GM19452 (cell line): Measurements from ENCODE around the gene CERS3.

Experiments used
- ATAC-seq: cut with Tn5 transposase; IDR thresholded peaks from one replicate; pipeline ENCODE4 v1.9.1; 2021; ENCODE audit not compliant: unreplicated experiment

Gene CERS3

DNA sequence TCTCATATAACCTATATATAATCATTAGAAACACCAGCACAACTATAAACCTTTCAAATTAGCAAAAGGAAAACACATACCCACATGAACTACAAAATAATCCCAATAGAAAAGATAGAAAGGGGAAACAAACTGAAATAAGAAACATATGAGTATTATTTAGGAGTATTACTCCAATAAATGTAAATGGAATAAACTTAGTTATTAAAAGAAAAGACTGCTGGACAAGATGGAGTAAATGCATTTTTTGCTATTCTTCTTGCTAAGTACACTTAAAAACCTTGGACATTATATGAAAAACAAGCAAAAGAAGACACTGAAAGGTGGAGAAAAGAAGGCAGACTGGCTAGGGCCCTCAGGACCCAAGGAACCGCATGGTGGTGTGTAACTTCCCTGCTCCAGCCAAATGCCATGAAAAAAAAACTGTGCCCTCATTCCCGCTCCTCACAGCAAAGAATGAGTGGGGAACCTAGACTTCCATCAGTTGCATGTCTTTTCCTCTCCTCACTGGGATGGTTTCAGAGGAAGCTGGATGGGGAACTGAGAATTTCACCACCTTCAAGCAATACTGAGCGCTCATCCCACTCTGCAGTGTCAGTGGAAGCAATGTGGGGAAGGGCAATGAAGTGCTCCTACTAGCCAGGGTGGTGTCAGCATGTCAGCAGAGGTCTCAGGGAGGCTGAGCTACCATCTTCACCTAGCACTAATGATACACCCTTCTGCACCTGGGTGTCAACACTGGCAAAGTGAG is 143.3 kb downstream of the CERS3 start:
- no peak for ATAC-seq

DNA sequence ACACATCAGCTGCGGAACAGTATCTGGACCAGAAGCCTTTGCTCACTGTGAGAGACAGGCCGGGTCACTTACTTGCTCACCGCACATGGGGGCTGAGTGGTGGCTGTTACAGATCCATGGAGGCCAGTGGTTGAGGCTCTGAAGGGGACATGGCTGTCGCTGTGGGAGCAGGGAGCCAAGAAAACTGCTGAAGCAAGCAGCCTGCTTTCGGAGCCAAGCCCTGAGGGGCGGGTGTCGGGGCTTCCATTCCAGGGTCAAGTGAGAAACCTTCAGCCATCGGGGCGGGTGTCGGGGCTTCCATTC is 144.7 kb downstream of the CERS3 start:
- ATAC-seq = no peak

DNA sequence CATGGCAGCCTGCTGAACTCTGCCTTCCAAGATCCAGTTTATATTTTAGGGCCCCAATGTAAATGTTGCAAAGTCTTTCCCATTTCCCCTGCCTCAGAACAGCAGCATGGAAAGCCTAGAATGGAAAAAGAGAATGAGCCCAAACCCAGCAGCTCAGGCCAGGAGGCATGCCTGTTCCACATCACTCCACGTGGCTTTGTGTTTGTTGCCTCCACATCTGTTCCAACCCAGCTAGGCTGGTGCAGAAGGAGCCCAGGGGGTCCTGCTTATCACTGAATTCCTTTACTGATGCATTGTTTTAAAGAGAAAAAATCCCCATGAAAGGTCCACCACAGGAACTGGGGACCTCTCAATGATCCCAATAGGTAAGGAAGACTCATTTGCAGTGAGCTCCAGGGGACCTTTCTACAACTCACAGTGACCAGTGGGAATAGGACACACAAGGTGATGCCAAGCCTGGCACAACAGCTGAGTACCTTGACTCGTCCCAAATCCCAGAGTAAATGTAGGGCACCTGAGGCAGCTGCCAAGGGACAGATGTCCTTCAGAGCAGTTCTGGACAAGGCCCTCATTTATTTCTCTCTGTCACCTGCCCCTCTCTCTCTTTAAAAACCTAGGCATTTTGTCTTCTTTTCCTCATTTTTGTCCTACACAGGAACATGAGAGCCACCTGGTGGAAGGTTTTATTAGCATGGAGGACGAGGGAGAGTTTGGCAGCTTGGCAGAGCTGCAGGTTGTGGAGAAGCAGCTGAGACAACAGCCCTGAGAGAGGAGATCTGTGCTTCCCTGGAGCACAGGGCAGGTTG is 145.2 kb downstream of the CERS3 start:
- no peak for ATAC-seq

DNA sequence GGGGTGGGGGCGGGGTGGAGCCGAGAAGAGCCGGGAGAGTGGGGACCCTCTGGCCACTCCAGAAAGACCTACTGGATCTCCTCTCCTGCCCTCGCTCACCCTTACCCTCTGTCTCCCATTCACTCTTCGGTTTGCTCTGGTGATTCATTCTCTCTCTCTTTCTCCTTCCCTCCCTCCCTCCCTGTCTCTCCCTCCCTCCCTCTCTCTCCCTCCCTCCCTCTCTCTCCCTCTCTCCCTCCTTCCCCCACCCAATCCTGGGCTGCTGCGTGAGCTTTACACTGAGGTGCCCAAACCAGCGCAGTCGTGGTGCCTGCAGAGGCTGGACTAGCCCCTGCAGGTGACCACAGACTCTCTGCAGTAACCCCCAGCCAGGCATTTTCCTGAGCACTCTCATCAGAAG is 154.8 kb downstream of the CERS3 start:
- ATAC-seq = no peak

DNA sequence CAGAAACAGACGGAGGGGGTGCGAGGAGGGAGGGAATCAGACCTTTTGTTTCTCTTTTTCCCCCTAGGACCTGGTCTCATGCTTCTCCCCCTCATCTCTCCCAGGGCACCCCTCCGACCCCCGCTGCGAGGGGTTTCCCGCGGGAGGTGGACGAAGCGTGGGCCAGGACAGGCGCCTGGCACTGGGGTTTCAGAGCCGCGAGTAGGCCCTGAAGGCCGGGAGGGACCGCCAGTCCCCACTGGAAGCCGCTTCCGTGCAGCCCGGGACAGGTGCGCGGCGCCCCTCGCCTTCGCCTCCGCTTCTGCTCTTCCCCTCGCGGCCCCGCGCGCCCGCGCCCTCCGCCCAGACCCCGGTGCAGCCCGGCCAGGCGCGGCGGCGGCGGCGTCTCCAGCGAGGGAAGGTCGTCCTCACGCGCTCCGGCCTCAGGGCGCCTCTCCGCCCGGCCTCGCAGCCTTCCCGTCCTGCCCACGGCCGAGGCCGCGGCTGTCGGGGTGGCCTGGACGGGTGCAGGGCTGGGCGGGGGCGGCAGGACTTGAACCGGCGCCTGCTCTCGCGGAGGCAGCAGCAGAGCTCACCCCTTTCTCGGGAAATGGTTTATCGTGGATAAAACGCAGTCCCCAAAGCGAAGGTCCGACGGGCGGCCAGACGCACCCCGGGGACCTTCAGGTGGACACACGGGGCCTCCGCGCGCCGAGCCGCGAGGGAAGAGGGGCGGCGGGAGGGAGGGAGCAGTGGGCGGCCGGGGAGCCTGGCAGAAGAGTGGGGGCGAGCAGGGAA is 155.4 kb downstream of the CERS3 start:
- ATAC-seq = no peak

DNA sequence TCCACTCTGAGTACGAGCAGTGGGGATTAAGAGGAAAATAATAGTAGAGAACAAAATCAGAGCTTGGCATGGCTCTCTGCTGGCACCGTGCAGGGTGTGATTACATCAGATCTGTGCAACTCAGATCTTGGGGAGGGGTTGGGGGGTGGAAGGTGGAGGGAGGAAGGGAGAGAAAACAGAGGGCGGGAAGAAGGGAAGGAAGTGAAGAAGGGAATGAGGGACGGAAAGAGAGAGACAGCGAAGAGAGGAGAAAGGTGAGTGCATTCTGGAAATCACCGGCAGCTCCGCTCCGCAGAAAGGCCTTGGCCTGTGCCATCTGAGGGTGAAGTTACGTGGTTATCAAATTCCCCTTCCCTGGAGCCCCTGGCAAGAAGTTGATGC is 156.0 kb downstream of the CERS3 start:
- no peak for ATAC-seq

DNA sequence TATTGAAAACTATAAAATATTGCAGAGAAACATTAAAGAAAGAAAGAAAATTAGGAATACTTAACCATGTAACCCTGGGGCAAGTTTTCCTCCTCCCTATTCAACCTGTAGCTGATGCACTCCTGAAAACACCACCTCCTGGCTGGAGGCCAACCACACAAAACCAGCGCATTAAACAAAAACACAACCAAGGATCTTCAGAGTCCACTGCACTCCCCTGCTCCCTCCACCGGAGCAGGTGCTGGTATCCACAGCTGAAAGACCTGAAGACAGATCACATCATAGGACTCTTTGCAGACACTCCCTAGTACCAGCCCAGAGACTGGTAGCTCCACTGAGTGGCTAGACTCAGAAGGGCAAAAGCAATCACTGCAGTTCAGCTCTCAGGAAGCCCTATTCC is 173.4 kb downstream of the CERS3 start:
- no peak for ATAC-seq

DNA sequence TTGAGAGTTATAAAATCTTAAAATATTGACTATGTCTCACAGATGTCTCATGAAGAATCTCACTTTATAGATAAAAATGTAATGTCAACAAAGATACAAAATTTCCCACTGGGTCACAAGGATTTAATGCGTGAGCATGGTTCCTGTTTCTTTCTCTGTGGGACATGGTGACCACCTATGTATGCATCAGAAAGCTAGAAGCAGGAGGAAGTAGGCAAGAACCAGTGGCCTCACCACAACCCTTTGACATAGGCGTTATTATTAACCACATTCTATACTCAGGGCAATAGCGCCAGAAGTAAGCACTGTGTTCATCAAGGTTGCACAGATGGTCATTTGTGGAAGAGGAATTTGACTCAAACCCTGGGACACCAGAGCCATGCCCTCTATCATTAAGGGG is 175.3 kb downstream of the CERS3 start:
- ATAC-seq = no peak

DNA sequence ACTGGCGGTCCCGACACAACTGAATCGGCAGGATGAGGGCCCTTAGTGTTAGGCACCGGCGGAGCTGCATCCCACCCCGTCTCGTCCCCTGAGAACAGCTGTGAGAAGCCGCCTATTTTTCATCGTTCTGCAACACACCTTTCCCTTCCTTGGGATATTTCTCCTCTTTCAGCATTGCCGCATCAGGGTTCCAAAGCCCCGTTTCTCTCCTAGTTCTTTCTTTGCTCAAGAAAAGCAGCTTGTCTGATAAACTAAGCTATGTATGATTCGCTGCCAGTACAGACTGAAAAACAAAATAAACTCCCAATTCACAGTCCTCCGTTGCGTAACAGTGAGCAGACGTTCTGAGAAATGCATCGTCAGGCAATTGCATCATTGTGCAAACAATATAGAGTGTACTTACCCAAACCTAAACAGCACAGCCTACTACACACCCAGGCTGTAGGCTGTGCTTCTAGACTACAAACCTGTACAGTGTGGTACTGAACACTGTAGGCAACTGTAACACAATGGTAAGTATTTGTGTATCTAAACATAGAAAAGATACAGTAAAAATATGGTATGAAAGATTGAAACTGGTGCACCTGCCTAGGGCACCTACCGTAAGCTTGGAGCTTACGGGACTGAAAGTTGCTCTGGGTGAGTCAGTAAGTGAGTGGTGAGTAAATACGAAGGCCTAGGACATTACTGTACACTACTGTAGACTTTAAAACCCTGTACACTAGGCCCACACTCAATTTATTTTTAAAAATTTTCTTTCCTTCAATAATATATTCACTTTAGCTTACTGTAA is 178.1 kb downstream of the CERS3 start:
- no peak for ATAC-seq
